WTC11 (cell line): ENCODE measurements around the gene IER2. TPM values are rescaled to one million over a fixed set of nuclear protein-coding genes. Genes with fewer than 3 reads are reported as not detected.

Experiments used
- ATAC-seq: fragments of 200-7000 bp; cut with Tn5 transposase; 2 replicates; pipeline ENCODE4 v1.10.0; 2021; ENCODE audit warnings: mild to moderate bottlenecking, moderate library complexity
- CTCF ChIA-PET: fragments of 300-600 bp; sonication (Branson Sonifier 250); formaldehyde crosslinking; loops from one replicate; lab custom pipeline; 2021; ENCODE audit warnings: antibody characterized with exemption; lab: Charles Lee
- POLR2A ChIA-PET: fragments of 350-600 bp; sonication (Branson Sonifier 250); formaldehyde crosslinking; loops from one replicate; lab custom pipeline; 2021; ENCODE audit warnings: antibody characterized with exemption; lab: Charles Lee
- DNase-seq: peaks from one replicate; pipeline ENCODE4 v3.0.0; 2021; ENCODE audit warnings: low spot score
- H3K27ac Mint-ChIP-seq: 2 replicates; pipeline ENCODE4 v1.8.0; 2021; ENCODE audit warnings: mixed read lengths
- H3K27me3 Mint-ChIP-seq: 2 replicates; pipeline ENCODE4 v1.8.0; 2021; ENCODE audit warnings: low read depth, mild to moderate bottlenecking, moderate library complexity, mixed read lengths
- H3K36me3 Mint-ChIP-seq: 2 replicates; pipeline ENCODE4 v1.8.0; 2021; ENCODE audit warnings: mixed read lengths
- H3K4me1 Mint-ChIP-seq: 2 replicates; pipeline ENCODE4 v1.8.0; 2022; ENCODE audit warnings: mixed read lengths
- H3K4me3 Mint-ChIP-seq: 2 replicates; pipeline ENCODE4 v1.8.0; 2021; ENCODE audit warnings: mild to moderate bottlenecking, moderate library complexity, mixed read lengths
- H3K9me3 Mint-ChIP-seq: 2 replicates; pipeline ENCODE4 v1.8.0; 2021; ENCODE audit warnings: mixed read lengths
- ATF1 ChIP-seq: sonication (generic); formaldehyde crosslinking; IDR thresholded peaks from 2 replicates; pipeline ENCODE4 v1.8.1; 2023; ENCODE audit warnings: mild to moderate bottlenecking, moderate library complexity, missing genetic modification reagents
- CREB1 ChIP-seq: sonication (generic); formaldehyde crosslinking; IDR thresholded peaks from 2 replicates; pipeline ENCODE4 v1.8.0; 2023; ENCODE audit warnings: mild to moderate bottlenecking, missing genetic modification reagents
- ETV6 ChIP-seq: sonication (generic); formaldehyde crosslinking; IDR thresholded peaks from 2 replicates; pipeline ENCODE4 v1.8.1; 2022; ENCODE audit warnings: mild to moderate bottlenecking, missing genetic modification reagents
- GABPB1 ChIP-seq: sonication (generic); formaldehyde crosslinking; IDR thresholded peaks from 2 replicates; pipeline ENCODE4 v1.8.1; 2023; ENCODE audit warnings: mild to moderate bottlenecking, missing genetic modification reagents
- GRHL2 ChIP-seq: fragments of 250-450 bp; sonication (Bioruptor Pico); IDR thresholded peaks from 2 replicates; pipeline ENCODE4 v1.8.0; 2022; ENCODE audit warnings: mild to moderate bottlenecking, moderate library complexity; ENCODE audit not compliant: insufficient replicate concordance, severe bottlenecking
- HMGA2 ChIP-seq: fragments of 250-450 bp; sonication (Bioruptor Pico); IDR thresholded peaks from 2 replicates; pipeline ENCODE4 v1.4.0; 2021; ENCODE audit warnings: mild to moderate bottlenecking, moderate library complexity
- NFATC4 ChIP-seq: fragments of 250-450 bp; sonication (Bioruptor Pico); IDR thresholded peaks from 2 replicates; pipeline ENCODE4 v1.9.0; 2021; ENCODE audit warnings: mild to moderate bottlenecking
- NFE2L1 ChIP-seq: sonication (generic); formaldehyde crosslinking; IDR thresholded peaks from 2 replicates; pipeline ENCODE4 v1.8.1; 2023; ENCODE audit warnings: missing genetic modification reagents
- NR1H2 ChIP-seq: sonication (generic); formaldehyde crosslinking; IDR thresholded peaks from 2 replicates; pipeline ENCODE4 v1.9.0; 2021; ENCODE audit warnings: mild to moderate bottlenecking, moderate library complexity, missing genetic modification reagents
- NR2C2 ChIP-seq: sonication (generic); formaldehyde crosslinking; IDR thresholded peaks from 2 replicates; pipeline ENCODE4 v1.8.0; 2022; ENCODE audit warnings: mild to moderate bottlenecking, missing genetic modification reagents
- OVOL2 ChIP-seq: fragments of 250-450 bp; sonication (Bioruptor Pico); IDR thresholded peaks from 2 replicates; pipeline ENCODE4 v1.9.0; 2021; ENCODE audit warnings: mild to moderate bottlenecking, borderline replicate concordance
- PRRX2 ChIP-seq: fragments of 250-450 bp; sonication (Bioruptor Pico); IDR thresholded peaks from 2 replicates; pipeline ENCODE4 v1.8.0; 2021; ENCODE audit warnings: mild to moderate bottlenecking
- TCF7 ChIP-seq: sonication (generic); formaldehyde crosslinking; IDR thresholded peaks from 2 replicates; pipeline ENCODE4 v1.8.0; 2022; ENCODE audit warnings: mild to moderate bottlenecking, low read depth, missing genetic modification reagents, moderate library complexity
- TEAD1 ChIP-seq: sonication (generic); formaldehyde crosslinking; IDR thresholded peaks from 2 replicates; pipeline ENCODE4 v1.8.0; 2022; ENCODE audit warnings: mild to moderate bottlenecking, missing genetic modification reagents
- ZBTB21 ChIP-seq: sonication (generic); formaldehyde crosslinking; IDR thresholded peaks from 2 replicates; pipeline ENCODE4 v1.8.1; 2023; ENCODE audit warnings: mild to moderate bottlenecking, missing genetic modification reagents, borderline replicate concordance
- ZNF219 ChIP-seq: sonication (generic); formaldehyde crosslinking; IDR thresholded peaks from 2 replicates; pipeline ENCODE4 v1.8.0; 2023; ENCODE audit warnings: missing genetic modification reagents, mild to moderate bottlenecking, borderline replicate concordance
- ZNF263 ChIP-seq: sonication (generic); formaldehyde crosslinking; IDR thresholded peaks from 2 replicates; pipeline ENCODE4 v1.8.1; 2022; ENCODE audit warnings: low read depth, mild to moderate bottlenecking, moderate library complexity, missing genetic modification reagents
- ZNF671 ChIP-seq: fragments of 250-450 bp; sonication (Bioruptor Pico); IDR thresholded peaks from 2 replicates; pipeline ENCODE4 v1.8.0; 2021; ENCODE audit warnings: mild to moderate bottlenecking
- total RNA-seq: library from RNA; stranded (reverse); gene quantifications from 3 replicates; pipeline ENCODE4 v1.2.3, GENCODE V29; 2021
- TF ChIP-seq, protein P1 (sequence below): sonication (generic); formaldehyde crosslinking; IDR thresholded peaks from 2 replicates; pipeline ENCODE4 v1.8.0; 2022; ENCODE audit warnings: mild to moderate bottlenecking, missing genetic modification reagents
- TF ChIP-seq, protein P2 (sequence below): sonication (generic); formaldehyde crosslinking; IDR thresholded peaks from 2 replicates; pipeline ENCODE4 v1.8.1; 2022; ENCODE audit warnings: mild to moderate bottlenecking, moderate library complexity, missing genetic modification reagents
- TF ChIP-seq, protein P3 (sequence below): sonication (generic); formaldehyde crosslinking; IDR thresholded peaks from 2 replicates; pipeline ENCODE4 v1.8.0; 2023; ENCODE audit warnings: mild to moderate bottlenecking, missing genetic modification reagents
- TF ChIP-seq, protein P4 (sequence below): sonication (generic); formaldehyde crosslinking; IDR thresholded peaks from 2 replicates; pipeline ENCODE4 v1.8.1; 2023; ENCODE audit warnings: mild to moderate bottlenecking, missing genetic modification reagents, moderate library complexity
- TF ChIP-seq, protein P5 (sequence below): sonication (generic); formaldehyde crosslinking; conservative IDR thresholded peaks from 2 replicates; pipeline ENCODE4 v1.8.1; 2022; ENCODE audit warnings: mild to moderate bottlenecking, missing genetic modification reagents
- TF ChIP-seq, protein P6 (sequence below): sonication (generic); formaldehyde crosslinking; IDR thresholded peaks from 2 replicates; pipeline ENCODE4 v1.8.1; 2022; ENCODE audit warnings: low read depth, missing genetic modification reagents, borderline replicate concordance

The IER2 gene
- total RNA-seq, 1 experiment from 2014 or later = 138 TPM

DNA sequence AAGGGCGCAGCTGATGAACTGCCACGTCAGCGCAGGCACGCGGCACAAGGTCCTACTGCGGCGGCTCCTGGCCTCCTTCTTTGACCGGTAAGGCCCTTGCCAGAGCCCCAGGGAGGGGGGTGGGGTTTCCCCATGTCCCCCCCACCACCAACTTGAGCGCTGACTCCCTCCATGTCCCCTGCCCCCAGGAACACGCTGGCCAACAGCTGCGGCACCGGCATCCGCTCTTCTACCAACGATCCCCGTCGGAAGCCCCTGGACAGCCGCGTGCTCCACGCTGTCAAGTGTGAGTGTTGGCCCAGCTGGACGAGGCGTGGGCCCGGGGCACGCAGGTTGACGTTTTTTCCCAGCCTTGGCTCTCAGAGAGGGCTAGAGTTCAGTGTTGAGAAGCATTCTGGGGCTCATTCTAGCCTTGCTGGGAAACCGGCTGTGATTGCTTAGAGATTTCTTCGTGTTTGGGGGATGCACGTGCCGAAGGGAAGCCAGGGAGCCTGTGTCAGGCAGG lies 12.9 kb upstream of the IER2 start (continued):
- TF ChIP-seq, protein P1, sequence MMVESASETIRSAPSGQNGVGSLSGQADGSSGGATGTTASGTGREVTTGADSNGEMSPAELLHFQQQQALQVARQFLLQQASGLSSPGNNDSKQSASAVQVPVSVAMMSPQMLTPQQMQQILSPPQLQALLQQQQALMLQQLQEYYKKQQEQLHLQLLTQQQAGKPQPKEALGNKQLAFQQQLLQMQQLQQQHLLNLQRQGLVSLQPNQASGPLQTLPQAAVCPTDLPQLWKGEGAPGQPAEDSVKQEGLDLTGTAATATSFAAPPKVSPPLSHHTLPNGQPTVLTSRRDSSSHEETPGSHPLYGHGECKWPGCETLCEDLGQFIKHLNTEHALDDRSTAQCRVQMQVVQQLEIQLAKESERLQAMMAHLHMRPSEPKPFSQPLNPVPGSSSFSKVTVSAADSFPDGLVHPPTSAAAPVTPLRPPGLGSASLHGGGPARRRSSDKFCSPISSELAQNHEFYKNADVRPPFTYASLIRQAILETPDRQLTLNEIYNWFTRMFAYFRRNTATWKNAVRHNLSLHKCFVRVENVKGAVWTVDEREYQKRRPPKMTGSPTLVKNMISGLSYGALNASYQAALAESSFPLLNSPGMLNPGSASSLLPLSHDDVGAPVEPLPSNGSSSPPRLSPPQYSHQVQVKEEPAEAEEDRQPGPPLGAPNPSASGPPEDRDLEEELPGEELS (CRISPR knock-in tag) = no peak
- TF ChIP-seq ZNF219 (CRISPR knock-in tag) (no peak), CREB1 (CRISPR knock-in tag) (no peak), OVOL2 (CRISPR knock-in tag) (no peak), ETV6 (CRISPR knock-in tag) (no peak), NFATC4 (CRISPR knock-in tag) (no peak), ATF1 (CRISPR knock-in tag) (no peak), ZNF263 (CRISPR knock-in tag) (no peak)
- TF ChIP-seq, protein P2, sequence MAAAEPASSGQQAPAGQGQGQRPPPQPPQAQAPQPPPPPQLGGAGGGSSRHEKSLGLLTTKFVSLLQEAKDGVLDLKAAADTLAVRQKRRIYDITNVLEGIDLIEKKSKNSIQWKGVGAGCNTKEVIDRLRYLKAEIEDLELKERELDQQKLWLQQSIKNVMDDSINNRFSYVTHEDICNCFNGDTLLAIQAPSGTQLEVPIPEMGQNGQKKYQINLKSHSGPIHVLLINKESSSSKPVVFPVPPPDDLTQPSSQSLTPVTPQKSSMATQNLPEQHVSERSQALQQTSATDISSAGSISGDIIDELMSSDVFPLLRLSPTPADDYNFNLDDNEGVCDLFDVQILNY (CRISPR knock-in tag) = no peak
- TF ChIP-seq, protein P3, sequence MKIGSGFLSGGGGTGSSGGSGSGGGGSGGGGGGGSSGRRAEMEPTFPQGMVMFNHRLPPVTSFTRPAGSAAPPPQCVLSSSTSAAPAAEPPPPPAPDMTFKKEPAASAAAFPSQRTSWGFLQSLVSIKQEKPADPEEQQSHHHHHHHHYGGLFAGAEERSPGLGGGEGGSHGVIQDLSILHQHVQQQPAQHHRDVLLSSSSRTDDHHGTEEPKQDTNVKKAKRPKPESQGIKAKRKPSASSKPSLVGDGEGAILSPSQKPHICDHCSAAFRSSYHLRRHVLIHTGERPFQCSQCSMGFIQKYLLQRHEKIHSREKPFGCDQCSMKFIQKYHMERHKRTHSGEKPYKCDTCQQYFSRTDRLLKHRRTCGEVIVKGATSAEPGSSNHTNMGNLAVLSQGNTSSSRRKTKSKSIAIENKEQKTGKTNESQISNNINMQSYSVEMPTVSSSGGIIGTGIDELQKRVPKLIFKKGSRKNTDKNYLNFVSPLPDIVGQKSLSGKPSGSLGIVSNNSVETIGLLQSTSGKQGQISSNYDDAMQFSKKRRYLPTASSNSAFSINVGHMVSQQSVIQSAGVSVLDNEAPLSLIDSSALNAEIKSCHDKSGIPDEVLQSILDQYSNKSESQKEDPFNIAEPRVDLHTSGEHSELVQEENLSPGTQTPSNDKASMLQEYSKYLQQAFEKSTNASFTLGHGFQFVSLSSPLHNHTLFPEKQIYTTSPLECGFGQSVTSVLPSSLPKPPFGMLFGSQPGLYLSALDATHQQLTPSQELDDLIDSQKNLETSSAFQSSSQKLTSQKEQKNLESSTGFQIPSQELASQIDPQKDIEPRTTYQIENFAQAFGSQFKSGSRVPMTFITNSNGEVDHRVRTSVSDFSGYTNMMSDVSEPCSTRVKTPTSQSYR (CRISPR knock-in tag) = no peak

DNA sequence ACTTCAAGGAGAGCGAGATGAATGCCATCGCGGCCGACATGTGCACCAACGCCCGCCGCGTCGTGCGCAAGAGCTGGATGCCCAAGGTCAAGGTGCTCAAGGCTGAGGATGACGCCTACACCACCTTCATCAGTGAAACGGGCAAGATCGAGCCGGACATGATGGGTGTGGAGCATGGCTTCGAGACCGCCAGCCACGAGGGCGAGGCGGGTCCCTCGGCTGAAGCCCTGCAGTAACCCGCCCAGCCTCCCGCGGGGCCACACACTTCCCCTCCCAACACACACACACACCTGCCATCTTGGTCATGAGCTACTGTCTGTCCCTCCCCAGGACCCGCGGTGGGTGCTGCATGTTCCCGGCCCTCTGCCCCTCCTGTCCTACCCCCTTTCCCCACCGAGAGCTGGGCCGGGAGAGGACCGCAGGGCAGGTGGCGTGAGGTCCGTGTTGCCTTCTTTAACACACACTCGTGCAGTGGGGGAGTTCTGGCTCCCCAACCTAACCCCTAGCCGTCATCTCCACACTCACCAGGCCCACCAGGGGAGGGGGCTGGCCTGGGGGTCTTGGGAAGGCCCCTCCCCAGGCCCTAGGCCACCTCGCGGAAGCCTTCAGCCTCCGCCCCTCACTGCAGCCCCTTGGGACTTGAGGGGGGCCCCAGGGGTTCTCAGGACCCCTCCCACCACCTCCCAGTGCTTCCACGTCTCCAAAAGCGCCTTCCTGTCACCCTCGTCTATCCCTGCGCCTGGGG lies 11.9 kb upstream of the IER2 start:
- TF ChIP-seq, protein P2 (CRISPR knock-in tag) = no peak
- TF ChIP-seq, protein P4, sequence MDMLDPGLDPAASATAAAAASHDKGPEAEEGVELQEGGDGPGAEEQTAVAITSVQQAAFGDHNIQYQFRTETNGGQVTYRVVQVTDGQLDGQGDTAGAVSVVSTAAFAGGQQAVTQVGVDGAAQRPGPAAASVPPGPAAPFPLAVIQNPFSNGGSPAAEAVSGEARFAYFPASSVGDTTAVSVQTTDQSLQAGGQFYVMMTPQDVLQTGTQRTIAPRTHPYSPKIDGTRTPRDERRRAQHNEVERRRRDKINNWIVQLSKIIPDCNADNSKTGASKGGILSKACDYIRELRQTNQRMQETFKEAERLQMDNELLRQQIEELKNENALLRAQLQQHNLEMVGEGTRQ (CRISPR knock-in tag) = no peak
- no peak for TF ChIP-seq PRRX2 (CRISPR knock-in tag)
- TF ChIP-seq TEAD1 (CRISPR knock-in tag) = no peak
- no peak for TF ChIP-seq ZBTB21 (CRISPR knock-in tag)
- no peak for TF ChIP-seq NR1H2
- TF ChIP-seq, protein P5, sequence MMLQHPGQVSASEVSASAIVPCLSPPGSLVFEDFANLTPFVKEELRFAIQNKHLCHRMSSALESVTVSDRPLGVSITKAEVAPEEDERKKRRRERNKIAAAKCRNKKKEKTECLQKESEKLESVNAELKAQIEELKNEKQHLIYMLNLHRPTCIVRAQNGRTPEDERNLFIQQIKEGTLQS (CRISPR knock-in tag) = no peak
- TF ChIP-seq, protein P6, sequence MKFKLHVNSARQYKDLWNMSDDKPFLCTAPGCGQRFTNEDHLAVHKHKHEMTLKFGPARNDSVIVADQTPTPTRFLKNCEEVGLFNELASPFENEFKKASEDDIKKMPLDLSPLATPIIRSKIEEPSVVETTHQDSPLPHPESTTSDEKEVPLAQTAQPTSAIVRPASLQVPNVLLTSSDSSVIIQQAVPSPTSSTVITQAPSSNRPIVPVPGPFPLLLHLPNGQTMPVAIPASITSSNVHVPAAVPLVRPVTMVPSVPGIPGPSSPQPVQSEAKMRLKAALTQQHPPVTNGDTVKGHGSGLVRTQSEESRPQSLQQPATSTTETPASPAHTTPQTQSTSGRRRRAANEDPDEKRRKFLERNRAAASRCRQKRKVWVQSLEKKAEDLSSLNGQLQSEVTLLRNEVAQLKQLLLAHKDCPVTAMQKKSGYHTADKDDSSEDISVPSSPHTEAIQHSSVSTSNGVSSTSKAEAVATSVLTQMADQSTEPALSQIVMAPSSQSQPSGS = no peak
- TF ChIP-seq GABPB1 (CRISPR knock-in tag) = no peak
- TF ChIP-seq NR2C2 (CRISPR knock-in tag) = no peak
- no peak for TF ChIP-seq ZNF671
- no peak for TF ChIP-seq HMGA2
- TF ChIP-seq GRHL2 (CRISPR knock-in tag) = no peak
- TF ChIP-seq NFE2L1 (CRISPR knock-in tag) = no peak
- TF ChIP-seq TCF7 (CRISPR knock-in tag) = no peak
- no peak overlapping the region for H3K27ac Mint-ChIP-seq
- peaks cover 33% of the 10 kb centered on the region for H3K36me3 Mint-ChIP-seq
- ChIA-PET POLR2A (interaction anchor here (0.9 to 1.4 kb wide), 2 partner anchors 14 to 27 kb away, joined by 3 read pairs; no protein-coding TSS in a partner anchor), CTCF (interaction anchor here (1.6 kb wide), 1 partner anchor 12 kb away, joined by 5 read pairs; the partner anchor contains the start of genes IER2 and STX10)
- H3K27me3 Mint-ChIP-seq = no peaks in the 10 kb centered on the region
- peaks cover 8% of the 10 kb centered on the region for H3K4me1 Mint-ChIP-seq
- ATAC-seq (no peak), DNase-seq (no peak)
- no peak overlapping the region for H3K4me3 Mint-ChIP-seq
- H3K9me3 Mint-ChIP-seq = no peaks in the 10 kb centered on the region
